ENCODE data around the gene SLC35B2.

SLC35B2 gene

GRCh38 chr6:44301782-44302564 is 44.6 kb upstream of the SLC35B2 start:
- in situ Hi-C loops (cut with MboI; ENCODE audit: low pct_unique_long_range_greater_than_20kb, low sequenced_read_pairs, unreplicated experiment) = no loop called here
- no peak for DNase-seq (ENCODE audit: low spot score)
- TF ChIP-seq CTCF (IDR thresholded peaks at IDR 0.05; ENCODE audit: extremely low read depth, insufficient read depth, missing control alignments) = no peak

- no peak for DNase-seq (ENCODE audit: low spot score)
- in situ Hi-C loops (cut with MboI; ENCODE audit: low pct_unique_long_range_greater_than_20kb, low sequenced_read_pairs, unreplicated experiment) = no loop called here
- no peak for TF ChIP-seq CTCF (IDR thresholded peaks at IDR 0.05; ENCODE audit: extremely low read depth, insufficient read depth, missing control alignments)
These were observed 43.8 kb upstream of the SLC35B2 start for GRCh38 chr6:44301106-44301505.

- DNase-seq (ENCODE audit: low spot score) = no peak
- TF ChIP-seq CTCF (IDR thresholded peaks at IDR 0.05; ENCODE audit: extremely low read depth, insufficient read depth, missing control alignments) = no peak
- in situ Hi-C loops (cut with MboI; ENCODE audit: low pct_unique_long_range_greater_than_20kb, low sequenced_read_pairs, unreplicated experiment) = no loop called here
These were observed 43.0 kb upstream of the SLC35B2 start for GRCh38 chr6:44300292-44300823.

GRCh38 chr6:44298864-44299263 is 41.5 kb upstream of the SLC35B2 start:
- DNase-seq (ENCODE audit: low spot score) = no peak
- in situ Hi-C loops (cut with MboI; ENCODE audit: low pct_unique_long_range_greater_than_20kb, low sequenced_read_pairs, unreplicated experiment) = no loop called here
- TF ChIP-seq CTCF (IDR thresholded peaks at IDR 0.05; ENCODE audit: extremely low read depth, insufficient read depth, missing control alignments) = no peak

- no peak for TF ChIP-seq CTCF (IDR thresholded peaks at IDR 0.05; ENCODE audit: extremely low read depth, insufficient read depth, missing control alignments)
- in situ Hi-C loops (cut with MboI; ENCODE audit: low pct_unique_long_range_greater_than_20kb, low sequenced_read_pairs, unreplicated experiment) = no loop called here
- no peak for DNase-seq (ENCODE audit: low spot score)
These were observed 40.9 kb upstream of the SLC35B2 start for GRCh38 chr6:44298055-44298803.

GRCh38 chr6:44297063-44298038 is 40.0 kb upstream of the SLC35B2 start:
- in situ Hi-C loops (cut with MboI; ENCODE audit: low pct_unique_long_range_greater_than_20kb, low sequenced_read_pairs, unreplicated experiment) = no loop called here
- TF ChIP-seq CTCF (IDR thresholded peaks at IDR 0.05; ENCODE audit: extremely low read depth, insufficient read depth, missing control alignments) = no peak

More at GRCh38 chr6:44297063-44298038, 40.0 kb upstream of the SLC35B2 start:
- peak; percentile 67 for DNase-seq (ENCODE audit: low spot score)
